Uterus (tissue), 4 donors: ENCODE data around the gene METTL24. TPM values are rescaled to one million over a fixed set of nuclear protein-coding genes. Genes with fewer than 3 reads are reported as not detected.

Experiments used
- DNase-seq, 2 donors: peaks; one replicate each; pipeline ENCODE4 v3.0.0-alpha.2; 2019 to 2020
- H3K27ac ChIP-seq, 2 donors: fragments of 200-600 bp; sonication (generic); 1 replicate in 1 of 2; 2 replicates in 1 of 2; pipeline ENCODE4 v1.5.1; 2016 to 2018
- H3K27me3 ChIP-seq, 2 donors: fragments of 200-600 bp; sonication (generic); one replicate each; pipeline ENCODE4 v1.5.1; 2018 to 2019; ENCODE audit warnings: control low read depth in 1 of 2
- H3K36me3 ChIP-seq, 2 donors: fragments of 200-600 bp; sonication (generic); one replicate each; pipeline ENCODE4 v1.5.1; 2019; ENCODE audit warnings: control low read depth in 1 of 2
- H3K4me1 ChIP-seq, 2 donors: fragments of 200-600 bp; sonication (generic); one replicate each; pipeline ENCODE4 v1.5.1; 2018 to 2019; ENCODE audit warnings: control low read depth in 1 of 2
- H3K4me3 ChIP-seq, 2 donors: fragments of 200-600 bp; sonication (generic); 1 replicate in 1 of 2; 2 replicates in 1 of 2; pipeline ENCODE4 v1.5.1; 2018 to 2019; ENCODE audit warnings: mild to moderate bottlenecking in 1 of 2
- H3K9me3 ChIP-seq, 2 donors: fragments of 200-600 bp; sonication (generic); one replicate each; pipeline ENCODE4 v1.5.1; 2019; ENCODE audit warnings: control low read depth in 1 of 2
- CTCF ChIP-seq, 4 experiments: fragments of 200-600 bp in 2 of 4; fragments of 450-650 bp in 2 of 4; sonication (generic) in 2 of 4; IDR thresholded peaks; one replicate each; pipeline ENCODE4 v1.5.1; 2016 to 2019; ENCODE audit warnings: antibody characterized with exemption in 4 of 4, mild to moderate bottlenecking in 2 of 4, moderate library complexity in 1 of 4
- POLR2A ChIP-seq, 2 donors: fragments of 450-650 bp; IDR thresholded peaks; one replicate each; pipeline ENCODE4 v1.6.1; 2016; ENCODE audit warnings: antibody characterized with exemption in 2 of 2, mild to moderate bottlenecking in 1 of 2, moderate library complexity in 1 of 2
- intact Hi-C: fragments of 100-400 bp; cut with DNase I; formaldehyde crosslinking; loops from one replicate; pipeline ENCODE4 v1.15.1; 2023; ENCODE audit warnings: low total_unique reads
- total RNA-seq, 4 donors: library from RNA; depleted of rRNA in 3 of 4; stranded (reverse); fragments of >200 nt in 3 of 4; gene quantifications; one replicate each; pipeline versions ENCODE4 v1.1.0 to v1.2.4, GENCODE V29; 2014 to 2023
- donor health status: DM: yes; HTN: yes; CAD: no.

METTL24 gene
- total RNA-seq, 4 donors from 2014 or later = 18.0 to 47.2 (median 30.7) TPM; not detected in 1

- Histone ChIP-seq H3K36me3 (no peaks in the 10 kb centered on the region), H3K27ac (no peak overlapping the region), H3K9me3 (no peaks in the 10 kb centered on the region), H3K4me1 (no peaks in the 10 kb centered on the region), H3K4me3 (no peak overlapping the region), H3K27me3 (no peaks in the 10 kb centered on the region)
- TF ChIP-seq POLR2A (IDR thresholded peaks at IDR 0.05) (no peak), CTCF (IDR thresholded peaks at IDR 0.05) (no peak)
- intact Hi-C loops = loop anchor here (10.0 kb wide), 1 partner anchor 215 kb away; the partner anchor contains the start of gene WASF1
- no peak for DNase-seq
These were observed 31.7 kb upstream of the METTL24 start for GRCh38 chr6:110389689-110390382.

GRCh38 chr6:110387986-110388385 lies 29.8 kb upstream of the METTL24 start:
- Histone ChIP-seq H3K9me3 (no peaks in the 10 kb centered on the region), H3K27ac (no peak overlapping the region), H3K4me1 (no peaks in the 10 kb centered on the region), H3K4me3 (no peak overlapping the region), H3K36me3 (no peaks in the 10 kb centered on the region), H3K27me3 (no peaks in the 10 kb centered on the region)
- intact Hi-C loops = no loop called here
- no peak for TF ChIP-seq CTCF (IDR thresholded peaks at IDR 0.05)
- no peak for TF ChIP-seq POLR2A (IDR thresholded peaks at IDR 0.05)
- no peak for DNase-seq

- intact Hi-C loops = no loop called here
- no peak for TF ChIP-seq POLR2A (IDR thresholded peaks at IDR 0.05)
- no peak for TF ChIP-seq CTCF (IDR thresholded peaks at IDR 0.05)
- H3K4me1 ChIP-seq = no peaks in the 10 kb centered on the region
These were observed 27.3 kb upstream of the METTL24 start for GRCh38 chr6:110385458-110385863.

GRCh38 chr6:110378552-110378951 lies 20.4 kb upstream of the METTL24 start:
- no peak for DNase-seq
- intact Hi-C loops = no loop called here
- H3K4me3 ChIP-seq = no peak overlapping the region
- no peak overlapping the region for H3K27ac ChIP-seq
- no peak for TF ChIP-seq POLR2A (IDR thresholded peaks at IDR 0.05)
- TF ChIP-seq CTCF (IDR thresholded peaks at IDR 0.05) = no peak
- H3K27me3 ChIP-seq = no peaks in the 10 kb centered on the region
- H3K9me3 ChIP-seq = no peaks in the 10 kb centered on the region
- no peaks in the 10 kb centered on the region for H3K4me1 ChIP-seq
- no peaks in the 10 kb centered on the region for H3K36me3 ChIP-seq

More at GRCh38 chr6:110385458-110385863, 27.3 kb upstream of the METTL24 start:
- Histone ChIP-seq H3K4me3 (no peak overlapping the region), H3K36me3 (no peaks in the 10 kb centered on the region), H3K27ac (no peak overlapping the region), H3K9me3 (no peaks in the 10 kb centered on the region), H3K27me3 (no peaks in the 10 kb centered on the region)
- no peak for DNase-seq

- H3K27ac ChIP-seq = no peak overlapping the region
- intact Hi-C loops = no loop called here
- no peaks in the 10 kb centered on the region for H3K36me3 ChIP-seq
- no peaks in the 10 kb centered on the region for H3K4me1 ChIP-seq
- H3K9me3 ChIP-seq = no peaks in the 10 kb centered on the region
- no peaks in the 10 kb centered on the region for H3K27me3 ChIP-seq
- no peak for DNase-seq
- H3K4me3 ChIP-seq = no peak overlapping the region
- TF ChIP-seq CTCF (IDR thresholded peaks at IDR 0.05) (no peak), POLR2A (IDR thresholded peaks at IDR 0.05) (no peak)
These were observed 10.9 kb upstream of the METTL24 start for GRCh38 chr6:110369066-110369465.
